ENCODE data around the gene WDR82. TPM values are rescaled to one million over a fixed set of nuclear protein-coding genes. Genes with fewer than 3 reads are reported as not detected.

WDR82 gene
- total and polyA plus RNA-seq, 2 of the 8 experiments (the other 6 are each of a cell fraction or from before 2014, with no cell fraction given): 33.5 to 82.7 TPM

- H3K56ac ChIP-seq (replicated peaks; ENCODE audit: insufficient read length, low read depth, low read length): no peak overlapping the region
- no peak overlapping the region for H3K23ac ChIP-seq (ENCODE audit: insufficient read length)
- H2BK15ac ChIP-seq (ENCODE audit: low read length): no peak overlapping the region
- no peak for DNase-seq (ENCODE audit: low read depth in 1 of 2, low spot score in 2 of 2)
- H3K27ac ChIP-seq (ENCODE audit: low read depth, low read length): no peak overlapping the region
- H2BK5ac ChIP-seq (ENCODE audit: low read depth, low read length): no peak overlapping the region
- TF ChIP-seq SUZ12 (IDR thresholded peaks at IDR 0.05; ENCODE audit: low read length) (no peak), SIRT6 (IDR thresholded peaks at IDR 0.05; ENCODE audit: low read length) (no peak), JUND (IDR thresholded peaks at IDR 0.05; ENCODE audit: low read length) (no peak), RFX5 (IDR thresholded peaks at IDR 0.05; ENCODE audit: borderline replicate concordance, low read depth, low read length) (no peak), EP300 (IDR thresholded peaks at IDR 0.05; ENCODE audit: borderline replicate concordance in 1 of 2, low read depth in 2 of 2, low read length in 2 of 2) (no peak), KDM1A (IDR thresholded peaks at IDR 0.05; ENCODE audit: borderline replicate concordance, low read length) (no peak), GABPA (IDR thresholded peaks at IDR 0.05; ENCODE audit: borderline replicate concordance, insufficient read depth, low read length) (no peak), EGR1 (IDR thresholded peaks at IDR 0.05; ENCODE audit: borderline replicate concordance, low read depth, low read length) (no peak), BRCA1 (IDR thresholded peaks at IDR 0.05; ENCODE audit: low read depth, low read length) (no peak)
- H2BK120ac ChIP-seq (replicated peaks; ENCODE audit: low read depth, low read length): no peak overlapping the region
- H3K18ac ChIP-seq (ENCODE audit: extremely low read depth, low read length): no peak overlapping the region
- ChIA-PET CTCF (ENCODE audit: partially characterized antibody) (interaction anchor here (0.9 to 2.1 kb wide), 7 partner anchors 11 to 92 kb away, joined by 3 to 11 read pairs (median 5); partner anchors contain the start of gene WDR82), POLR2A (ENCODE audit: partially characterized antibody) (interaction anchor here (0.6 to 2.0 kb wide), 4 partner anchors 8 to 72 kb away, joined by 3 to 5 read pairs (median 4); no protein-coding TSS in a partner anchor)
- H2BK12ac ChIP-seq (ENCODE audit: low read depth, low read length): no peak overlapping the region
- H3K79me2 ChIP-seq (ENCODE audit: control insufficient read depth in 1 of 2, insufficient read depth in 2 of 2, low read length in 2 of 2): no peaks in the 10 kb centered on the region
- no peak overlapping the region for H4K91ac ChIP-seq (replicated peaks; ENCODE audit: insufficient read length, low read length)
- H3K14ac ChIP-seq (ENCODE audit: insufficient read length): no peak overlapping the region
- H3K4me1 ChIP-seq (replicated peaks in 1 of 4; ENCODE audit: control insufficient read depth in 3 of 4, insufficient read depth in 4 of 4, low read length in 3 of 4): no peaks in the 10 kb centered on the region
- peaks cover 3% of the 10 kb centered on the region; the same call in 1 of the 2 replicates for H3K23me2 ChIP-seq (ENCODE audit: low read depth, low read length)
- no peak overlapping the region for H4K5ac ChIP-seq (ENCODE audit: insufficient read length, low read depth, low read length)
- H4K20me1 ChIP-seq (replicated peaks in 1 of 2; ENCODE audit: control insufficient read depth in 1 of 2, insufficient read depth in 2 of 2, low read length in 2 of 2): no peaks in the 10 kb centered on the region
- no peak overlapping the region for H3K9ac ChIP-seq (replicated peaks in 1 of 4; ENCODE audit: extremely low read depth in 1 of 4, low read depth in 3 of 4, low read length in 3 of 4)
- peak overlapping the region; percentile 65 for H4K8ac ChIP-seq (ENCODE audit: extremely low read depth, insufficient read depth, low read length)
- peaks cover 0 to 5% (median 4%) of the 10 kb centered on the region in 4 experiments; a peak in 4 of 7 replicates for H3K27me3 ChIP-seq (replicated peaks in 1 of 4; ENCODE audit: control insufficient read depth in 3 of 4, extremely low read depth in 1 of 4, insufficient read depth in 3 of 4, low read length in 3 of 4)
- H3K4me3 ChIP-seq (ENCODE audit: extremely low read depth in 1 of 4, insufficient read depth in 2 of 4, low read depth in 3 of 4, low read length in 4 of 4): no peak overlapping the region
- no peak overlapping the region for H2AK5ac ChIP-seq (ENCODE audit: low read depth, low read length)
- no peaks in the 10 kb centered on the region for H3K36me3 ChIP-seq (ENCODE audit: control insufficient read depth in 2 of 4, insufficient read depth in 4 of 4, low read length in 3 of 4)
- FAIRE-seq: no peak
- H3K4me2 ChIP-seq (ENCODE audit: insufficient read depth in 1 of 2, low read depth in 2 of 2, low read length in 2 of 2): no peak overlapping the region
- H3K9me3 ChIP-seq (ENCODE audit: insufficient read depth in 2 of 2, low read depth in 1 of 2, low read length in 1 of 2): no peaks in the 10 kb centered on the region
- no peak overlapping the region for H2BK20ac ChIP-seq (ENCODE audit: low read length)
- no peaks in the 10 kb centered on the region; the same call in 1 of the 2 replicates for H3K79me1 ChIP-seq (ENCODE audit: low read depth, low read length)
- no peak overlapping the region for H2AFZ ChIP-seq (ENCODE audit: low read length)
- no peak overlapping the region for H3K4ac ChIP-seq (replicated peaks; ENCODE audit: insufficient read length, low read depth, low read length)
- WGBS, 2 experiments (ENCODE audit: extremely low coverage in 1 of 2, insufficient coverage in 1 of 2, insufficient read length in 1 of 2, insufficient replicate concordance in 2 of 2, low coverage in 1 of 2, low lambda C conversion rate in 2 of 2, missing lambda C conversion rate in 1 of 2): 90% methylated on average over 11 of the region's 11 CpGs; no CpG with 5 or more reads in 1 of the 2 experiments
Measured at GRCh38 chr3:52323526-52324295, 45.3 kb upstream of the WDR82 start.
